Mononuclear cell (primary cell): ENCODE data around the gene RAB23. TPM values are rescaled to one million over a fixed set of nuclear protein-coding genes. Genes with fewer than 3 reads are reported as not detected.

ENCODE experiments used
- H3K27me3 ChIP-seq: 2 replicates; pipeline ENCODE4 v1.6.0; 2011; ENCODE audit warnings: low read length, control low read depth; ENCODE audit not compliant: insufficient read depth
- H3K4me1 ChIP-seq: 2 replicates; pipeline ENCODE4 v1.5.1; 2011; ENCODE audit warnings: mild to moderate bottlenecking, low read length, control low read depth; ENCODE audit not compliant: insufficient read depth
- H3K4me3 ChIP-seq: 2 replicates; pipeline ENCODE4 v1.5.1; 2011; ENCODE audit warnings: mild to moderate bottlenecking, low read length, moderate library complexity
- H3K9me3 ChIP-seq: 2 replicates; pipeline ENCODE4 v1.5.1; 2011; ENCODE audit warnings: low read depth, mild to moderate bottlenecking, control low read depth, low read length
- total RNA-seq: library from RNA; depleted of rRNA; stranded (reverse); fragments of >200 nt; gene quantifications from one replicate; pipeline ENCODE4 v1.2.3, GENCODE V29; 2012

Gene RAB23
- 1.0 TPM for total RNA-seq

GRCh38 chr6:57221936-57222742 lies at the start of gene RAB23:
Gene RAB23 (minus strand): TSS chr6:57222307. CDS start chr6:57210380, 11,927 bp downstream.
- Histone ChIP-seq H3K4me3 (peak within 1 kb of the TSS; percentile 90), H3K9me3 (no peaks in the 10 kb centered on the region), H3K4me1 (peaks cover 15% of the 10 kb centered on the region), H3K27me3 (peaks cover 13% of the 10 kb centered on the region)

DNA sequence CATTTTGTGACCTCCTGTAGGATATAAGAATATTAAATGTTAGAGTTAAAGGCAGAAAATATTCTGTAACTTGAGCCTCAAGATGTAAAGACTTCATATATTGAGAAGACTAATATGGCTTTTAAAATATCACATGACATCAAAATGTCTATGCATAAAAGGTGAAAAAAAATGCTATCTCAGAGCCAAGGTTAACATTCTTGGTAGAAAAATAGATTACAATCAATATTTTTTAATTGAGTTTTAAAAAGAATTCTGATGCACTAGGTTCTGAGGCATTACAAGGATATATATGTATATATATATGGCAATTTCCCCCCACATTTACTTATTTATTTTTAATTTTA lies 46.2 kb upstream of the RAB23 start:
- Histone ChIP-seq H3K27me3 (no peaks in the 10 kb centered on the region), H3K9me3 (no peaks in the 10 kb centered on the region), H3K4me1 (no peaks in the 10 kb centered on the region), H3K4me3 (no peak overlapping the region)

GRCh38 chr6:57267586-57268293 lies 45.6 kb upstream of the RAB23 start:
- Histone ChIP-seq H3K9me3 (no peaks in the 10 kb centered on the region), H3K4me1 (no peaks in the 10 kb centered on the region), H3K27me3 (no peaks in the 10 kb centered on the region), H3K4me3 (no peak overlapping the region)

- Histone ChIP-seq H3K4me1 (no peaks in the 10 kb centered on the region), H3K4me3 (no peak overlapping the region), H3K27me3 (no peaks in the 10 kb centered on the region), H3K9me3 (no peaks in the 10 kb centered on the region)
These were observed 43.7 kb upstream of the RAB23 start for GRCh38 chr6:57265755-57266221.

GRCh38 chr6:57263739-57264138 lies 41.6 kb upstream of the RAB23 start:
- no peaks in the 10 kb centered on the region for H3K4me1 ChIP-seq
- H3K9me3 ChIP-seq, result no peaks in the 10 kb centered on the region
- no peak overlapping the region for H3K4me3 ChIP-seq
- H3K27me3 ChIP-seq, result no peaks in the 10 kb centered on the region

DNA sequence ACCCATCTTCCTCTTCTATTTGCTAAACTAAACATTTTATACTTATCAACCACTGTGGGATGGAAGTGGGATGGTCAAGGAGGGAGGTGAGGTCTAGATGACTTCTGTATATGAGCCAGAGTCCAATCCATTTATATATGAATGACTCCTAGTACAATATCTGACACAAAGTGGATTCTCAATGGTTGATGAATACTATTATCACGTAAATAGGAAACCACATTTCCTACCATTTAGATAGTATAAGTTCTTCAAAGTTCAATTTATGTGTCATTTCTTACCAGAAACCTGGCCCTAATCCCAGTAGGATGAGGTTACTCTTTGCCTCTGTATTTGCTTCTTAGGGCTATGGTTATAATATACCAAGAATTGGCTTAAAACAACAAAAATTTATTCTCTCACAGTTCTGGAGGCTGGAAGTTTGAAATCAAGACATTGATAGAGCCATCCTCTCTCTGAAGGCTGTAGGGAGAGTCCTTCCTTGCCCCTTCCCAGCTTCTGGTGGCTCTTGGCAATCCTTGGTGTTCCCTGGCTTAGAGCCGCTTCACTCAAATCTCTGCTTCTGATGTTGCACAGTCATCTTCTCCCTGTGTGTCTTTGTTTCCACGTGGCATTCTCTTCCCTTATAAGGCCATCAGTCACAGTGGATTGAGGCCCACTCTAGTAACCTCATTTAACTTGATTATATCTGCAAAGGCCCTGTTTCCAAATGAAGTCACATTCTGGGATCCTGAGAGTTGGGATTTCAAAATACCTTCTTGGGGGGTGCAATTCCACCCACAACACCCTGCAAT lies 41.0 kb upstream of the RAB23 start:
- Histone ChIP-seq H3K27me3 (no peaks in the 10 kb centered on the region), H3K4me3 (no peak overlapping the region), H3K4me1 (no peaks in the 10 kb centered on the region), H3K9me3 (no peaks in the 10 kb centered on the region)

- H3K9me3 ChIP-seq, result no peaks in the 10 kb centered on the region
- H3K4me3 ChIP-seq, result no peak overlapping the region
- no peaks in the 10 kb centered on the region for H3K27me3 ChIP-seq
- no peaks in the 10 kb centered on the region for H3K4me1 ChIP-seq
These were observed 40.4 kb upstream of the RAB23 start for GRCh38 chr6:57262488-57262887.

- Histone ChIP-seq H3K4me3 (no peak overlapping the region), H3K9me3 (no peaks in the 10 kb centered on the region), H3K27me3 (no peaks in the 10 kb centered on the region), H3K4me1 (no peaks in the 10 kb centered on the region)
These were observed 39.8 kb upstream of the RAB23 start for GRCh38 chr6:57261926-57262325.

- H3K4me1 ChIP-seq, result no peaks in the 10 kb centered on the region
- no peaks in the 10 kb centered on the region for H3K27me3 ChIP-seq
- H3K4me3 ChIP-seq, result no peak overlapping the region
- no peaks in the 10 kb centered on the region for H3K9me3 ChIP-seq
These were observed 37.0 kb upstream of the RAB23 start for GRCh38 chr6:57259064-57259463.

GRCh38 chr6:57257911-57258541 lies 35.9 kb upstream of the RAB23 start:
- Histone ChIP-seq H3K4me3 (no peak overlapping the region), H3K9me3 (no peaks in the 10 kb centered on the region), H3K4me1 (no peaks in the 10 kb centered on the region), H3K27me3 (no peaks in the 10 kb centered on the region)

GRCh38 chr6:57256541-57256940 lies 34.4 kb upstream of the RAB23 start:
- H3K4me3 ChIP-seq, result no peak overlapping the region
- H3K27me3 ChIP-seq, result no peaks in the 10 kb centered on the region
- no peaks in the 10 kb centered on the region for H3K4me1 ChIP-seq
- H3K9me3 ChIP-seq, result no peaks in the 10 kb centered on the region

DNA sequence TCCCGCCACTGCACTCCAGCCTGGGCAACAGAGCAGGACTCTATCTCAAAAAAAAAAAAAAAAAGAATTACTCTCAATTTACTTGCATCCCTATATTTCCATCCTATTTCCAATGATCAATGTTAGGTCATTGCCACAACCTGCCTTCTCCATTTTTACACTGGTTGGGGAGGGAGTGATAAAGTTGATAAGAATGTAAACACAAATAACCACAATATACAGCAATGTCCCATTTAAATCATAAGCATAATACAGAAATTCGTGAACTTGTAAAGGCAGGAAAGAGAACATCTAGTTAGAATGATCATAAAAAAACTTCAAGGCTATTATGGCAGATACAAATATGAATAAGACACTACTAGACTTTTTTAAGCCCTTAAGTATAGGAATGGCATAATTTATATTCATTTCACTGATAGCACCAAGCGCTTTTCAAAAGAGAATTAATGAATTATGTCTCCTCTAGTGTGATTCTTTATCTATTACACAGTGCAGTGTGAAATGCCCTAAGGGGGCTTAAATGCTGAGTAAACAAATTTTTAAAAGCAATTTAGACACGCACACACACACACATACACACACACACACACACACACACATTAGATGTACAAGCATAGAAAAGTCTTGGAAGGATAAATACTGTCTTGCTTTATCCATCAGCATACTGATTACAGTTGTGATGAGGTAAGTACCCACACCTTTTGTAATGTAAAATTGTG lies 33.5 kb upstream of the RAB23 start:
- no peak overlapping the region for H3K4me3 ChIP-seq
- no peaks in the 10 kb centered on the region for H3K4me1 ChIP-seq
- H3K9me3 ChIP-seq, result no peaks in the 10 kb centered on the region
- no peaks in the 10 kb centered on the region for H3K27me3 ChIP-seq

GRCh38 chr6:57254055-57254717 lies 32.1 kb upstream of the RAB23 start:
- no peaks in the 10 kb centered on the region for H3K4me1 ChIP-seq
- no peak overlapping the region for H3K4me3 ChIP-seq
- no peaks in the 10 kb centered on the region for H3K27me3 ChIP-seq
- H3K9me3 ChIP-seq, result no peaks in the 10 kb centered on the region

GRCh38 chr6:57252975-57253374 lies 30.9 kb upstream of the RAB23 start:
- Histone ChIP-seq H3K27me3 (no peaks in the 10 kb centered on the region), H3K9me3 (no peaks in the 10 kb centered on the region), H3K4me1 (no peaks in the 10 kb centered on the region), H3K4me3 (no peak overlapping the region)
